NCI-H82 treated with DMSO at 0.1 percent for 48 hours (cell line): ENCODE data around the gene MSI2.
"Not testable (repeated sequence)": the region's sequence is repeated elsewhere in the genome, so short reads cannot be mapped to it uniquely, and the experiment has no call there.

ENCODE experiments used
- DNase-seq: peaks from one replicate; lab custom pipeline; 2025; ENCODE audit not compliant: unreplicated experiment; lab: John Stamatoyannopoulos, UW

Gene MSI2

GRCh38 chr17:57289130-57289529, 32.8 kb downstream of the MSI2 start:
- DNase-seq, result no peak

- DNase-seq, result no peak
These were observed 33.3 kb downstream of the MSI2 start for GRCh38 chr17:57289613-57290012.

- DNase-seq, result no peak
These were observed 34.7 kb downstream of the MSI2 start for GRCh38 chr17:57290981-57291380.

GRCh38 chr17:57292091-57292490, 35.8 kb downstream of the MSI2 start:
- no peak for DNase-seq

GRCh38 chr17:57293077-57293476, 36.8 kb downstream of the MSI2 start:
- no peak for DNase-seq

- no peak for DNase-seq
These were observed 37.8 kb downstream of the MSI2 start for GRCh38 chr17:57294101-57294500.

- DNase-seq, result no peak
These were observed 38.5 kb downstream of the MSI2 start for GRCh38 chr17:57294629-57295501.

- no peak for DNase-seq
These were observed 39.3 kb downstream of the MSI2 start for GRCh38 chr17:57295526-57296023.

GRCh38 chr17:57296231-57296630, 39.9 kb downstream of the MSI2 start:
- DNase-seq, result no peak

GRCh38 chr17:57299176-57299575, 42.9 kb downstream of the MSI2 start:
- DNase-seq, result no peak

- DNase-seq, result not testable (repeated sequence)
These were observed 44.3 kb downstream of the MSI2 start for GRCh38 chr17:57300592-57300991.

GRCh38 chr17:57302690-57303465, 46.6 kb downstream of the MSI2 start:
- no peak for DNase-seq

- DNase-seq, result no peak
These were observed 48.9 kb downstream of the MSI2 start for GRCh38 chr17:57305144-57305728.

- DNase-seq, result no peak
These were observed 49.7 kb downstream of the MSI2 start for GRCh38 chr17:57305908-57306504.

- no peak for DNase-seq
These were observed 52.3 kb downstream of the MSI2 start for GRCh38 chr17:57308543-57309186.

- DNase-seq, result no peak
These were observed 53.2 kb downstream of the MSI2 start for GRCh38 chr17:57309479-57309878.

GRCh38 chr17:57311281-57312216, 55.2 kb downstream of the MSI2 start:
- no peak for DNase-seq

- DNase-seq, result no peak
These were observed 55.9 kb downstream of the MSI2 start for GRCh38 chr17:57312242-57312641.

GRCh38 chr17:57313097-57313835, 56.9 kb downstream of the MSI2 start:
- no peak for DNase-seq
